T-cell (primary cell): ENCODE measurements around the gene GAS2L2. TPM values are rescaled to one million over a fixed set of nuclear protein-coding genes. Genes with fewer than 3 reads are reported as not detected.

Experiments used
- ATAC-seq, 4 experiments: fragments of 200-7000 bp in 3 of 4; fragments of 150-1000 bp in 1 of 4; cut with Tn5 transposase; replicated peaks in 1 of 4; 1 replicate in 3 of 4; 2 replicates in 1 of 4; pipeline ENCODE4 v1.10.0; 2021; ENCODE audit warnings: moderate library complexity in 3 of 4, mild to moderate bottlenecking in 2 of 4, moderate number of reproducible peaks in 1 of 4
- CTCF ChIA-PET, 2 donors: fragments of 300-600 bp; sonication (Branson Sonifier 250); formaldehyde crosslinking; loops; one replicate each; lab custom pipeline; 2022; ENCODE audit warnings: antibody characterized with exemption in 2 of 2; lab: Charles Lee
- POLR2A ChIA-PET, 2 donors: fragments of 300-600 bp; sonication (Branson Sonifier 250); formaldehyde crosslinking; loops; one replicate each; lab custom pipeline; 2022; ENCODE audit warnings: antibody characterized with exemption in 2 of 2; lab: Charles Lee
- DNase-seq, 35 experiments: peaks; one replicate each; pipeline versions ENCODE4 v3.0.0 to v3.0.0-alpha.2; 2013 to 2023
- H3K27ac ChIP-seq: one replicate; pipeline ENCODE4 v1.5.1; 2013; ENCODE audit warnings: low read length
- H3K27me3 ChIP-seq, 2 experiments: replicated peaks in 1 of 2; 1 replicate in 1 of 2; 2 replicates in 1 of 2; pipeline versions ENCODE4 v1.6.1 to v1.7.0; 2013; ENCODE audit warnings: low read length in 1 of 2, mixed read lengths in 1 of 2; ENCODE audit not compliant: control insufficient read depth in 2 of 2, insufficient read depth in 2 of 2; ENCODE audit errors: extremely low read depth in 1 of 2
- H3K36me3 ChIP-seq, 2 donors: 1 replicate in 1 of 2; 2 replicates in 1 of 2; pipeline versions ENCODE4 v1.6.1 to v1.7.0; 2013; ENCODE audit warnings: low read length in 1 of 2; ENCODE audit not compliant: control insufficient read depth in 2 of 2, insufficient read depth in 1 of 2; ENCODE audit errors: extremely low read depth in 1 of 2
- H3K4me1 ChIP-seq, 2 experiments: 1 replicate in 1 of 2; 2 replicates in 1 of 2; pipeline versions ENCODE4 v1.6.1 to v1.7.0; 2013; ENCODE audit warnings: low read length in 2 of 2, mixed read lengths in 1 of 2; ENCODE audit not compliant: insufficient read depth in 2 of 2, control insufficient read depth in 1 of 2; ENCODE audit errors: extremely low read depth in 1 of 2
- H3K4me3 ChIP-seq, 2 donors: 1 replicate in 1 of 2; 2 replicates in 1 of 2; pipeline versions ENCODE4 v1.5.1 to v1.7.0; 2013; ENCODE audit warnings: mild to moderate bottlenecking in 2 of 2, low read length in 1 of 2, moderate library complexity in 1 of 2; ENCODE audit not compliant: control insufficient read depth in 1 of 2; ENCODE audit errors: extremely low read depth in 1 of 2
- H3K9me3 ChIP-seq: 2 replicates; pipeline ENCODE4 v1.7.0; 2013
- H3K27ac Mint-ChIP-seq, 2 donors: one replicate each; pipeline ENCODE4 v1.8.0; 2020 to 2021; ENCODE audit warnings: mild to moderate bottlenecking in 2 of 2, mixed read lengths in 2 of 2
- H3K27me3 Mint-ChIP-seq, 2 donors: one replicate each; pipeline ENCODE4 v1.8.0; 2021 to 2022; ENCODE audit warnings: mixed read lengths in 2 of 2
- H3K36me3 Mint-ChIP-seq: one replicate; pipeline ENCODE4 v1.8.0; 2021; ENCODE audit warnings: mixed read lengths
- H3K4me1 Mint-ChIP-seq, 3 donors: one replicate each; pipeline ENCODE4 v1.8.0; 2020 to 2022; ENCODE audit warnings: mixed read lengths in 3 of 3, mild to moderate bottlenecking in 1 of 3
- H3K4me3 Mint-ChIP-seq, 3 donors: one replicate each; pipeline ENCODE4 v1.8.0; 2020 to 2022; ENCODE audit warnings: mild to moderate bottlenecking in 3 of 3, mixed read lengths in 3 of 3, moderate library complexity in 3 of 3
- H3K9me3 Mint-ChIP-seq, 3 donors: one replicate each; pipeline ENCODE4 v1.8.0; 2020 to 2022; ENCODE audit warnings: mixed read lengths in 3 of 3
- WGBS: methylation state at CpG from one replicate; pipeline ENCODE4 v1.1.5; 2013; ENCODE audit warnings: missing lambda C conversion rate; ENCODE audit not compliant: insufficient coverage; 5-methylcytosine and 5-hydroxymethylcytosine counted together
- total RNA-seq, 35 experiments: library from RNA in 6 of 35; stranded (reverse) in 6 of 35; fragments of 120-200 nt in 1 of 35; gene quantifications; one replicate each; pipeline versions ENCODE4 v1.2.1 to v1.2.4 and lab custom pipeline; 2013 to 2026

The GAS2L2 gene
- total RNA-seq, 5 donors from 2014 or later (not counting 1 experiment from before 2014, with no cell fraction given) = 0.07 to 0.26 (median 0.21) TPM; not detected in 1

DNA sequence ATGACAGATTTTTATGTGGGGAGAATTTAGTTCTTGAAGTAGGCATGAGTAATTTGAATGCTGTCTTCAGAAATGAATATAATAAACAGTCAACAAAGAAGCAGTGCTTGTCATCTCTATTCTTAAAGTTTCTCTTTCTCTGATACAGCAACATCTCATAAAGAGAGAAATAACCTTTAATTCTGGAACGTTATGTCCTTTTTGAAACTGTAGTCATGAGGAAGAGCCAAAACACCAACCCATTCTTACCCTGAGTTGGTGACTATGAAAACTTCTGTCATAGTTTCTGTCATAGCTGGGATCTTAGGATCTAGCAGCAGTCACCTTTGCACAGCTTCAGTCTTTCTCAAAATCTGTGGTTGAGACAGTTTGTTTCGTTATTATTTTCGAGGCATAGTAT, 36.9 kb downstream of the GAS2L2 start:
- no CpG with 5 or more reads among the region's 3 CpGs for WGBS
- Histone ChIP-seq H3K4me3 (no peak overlapping the region), H3K27ac (no peak overlapping the region), H3K36me3 (peaks cover 0 to 71% of the 10 kb centered on the region in 2 donors), H3K4me1 (peaks cover 12 to 19% of the 10 kb centered on the region in 2 experiments), H3K9me3 (no peaks in the 10 kb centered on the region), H3K27me3 (no peaks in the 10 kb centered on the region)
- peaks cover 35% of the 10 kb centered on the region for H3K36me3 Mint-ChIP-seq
- ChIA-PET POLR2A (interaction anchor here in 1 of 2 donors (0.5 kb wide), 1 partner anchor 111 kb away, joined by 5 read pairs; no protein-coding TSS in a partner anchor), CTCF (interaction anchor here in 1 of 2 donors (0.6 kb wide), 1 partner anchor 1292 kb away, joined by 6 read pairs; no protein-coding TSS in a partner anchor)
- ATAC-seq = no peak
- no peak for DNase-seq
- H3K27me3 Mint-ChIP-seq = no peaks in the 10 kb centered on the region
- H3K9me3 Mint-ChIP-seq = no peaks in the 10 kb centered on the region
- no peak overlapping the region for H3K4me3 Mint-ChIP-seq
- H3K4me1 Mint-ChIP-seq = peaks cover 0 to 7% (median 6%) of the 10 kb centered on the region in 3 donors
- no peak overlapping the region for H3K27ac Mint-ChIP-seq

DNA sequence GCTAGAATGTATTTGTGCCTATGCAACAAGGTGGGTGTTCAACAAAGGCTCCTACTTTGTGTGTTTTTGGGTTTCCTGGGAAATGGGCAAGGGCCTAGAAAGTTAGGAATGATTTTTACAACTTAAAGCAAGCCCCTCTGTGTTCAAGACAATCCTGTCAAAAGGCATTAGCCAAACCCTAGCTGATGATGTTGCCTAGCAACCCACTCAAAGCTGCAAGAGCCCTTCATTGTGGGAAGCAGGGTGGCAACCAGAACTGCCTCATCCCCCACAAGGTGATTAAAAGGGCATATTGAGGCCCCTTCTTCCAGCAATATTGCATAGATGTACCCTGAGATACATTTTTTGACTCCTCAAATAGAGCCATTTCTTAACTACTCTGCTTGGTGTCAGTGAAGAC, 37.6 kb downstream of the GAS2L2 start:
- ATAC-seq (no peak), DNase-seq (no peak)
- Histone ChIP-seq H3K9me3 (no peaks in the 10 kb centered on the region), H3K27ac (no peak overlapping the region), H3K27me3 (no peaks in the 10 kb centered on the region), H3K36me3 (peaks cover 0 to 75% of the 10 kb centered on the region in 2 donors), H3K4me3 (no peak overlapping the region), H3K4me1 (peaks cover 12 to 19% of the 10 kb centered on the region in 2 experiments)
- Mint-ChIP-seq H3K4me3 (no peak overlapping the region), H3K9me3 (no peaks in the 10 kb centered on the region), H3K27ac (no peak overlapping the region), H3K36me3 (peaks cover 33% of the 10 kb centered on the region), H3K4me1 (peaks cover 0 to 11% (median 10%) of the 10 kb centered on the region in 3 donors), H3K27me3 (no peaks in the 10 kb centered on the region)
- CTCF ChIA-PET = no interaction called here
- POLR2A ChIA-PET = interaction anchor here in 1 of 2 donors (0.5 to 0.6 kb wide), 2 partner anchors 10 to 112 kb away, joined by 3 to 5 read pairs; no protein-coding TSS in a partner anchor

GRCh38 chr17:35714988-35715387, 38.1 kb downstream of the GAS2L2 start:
- H3K36me3 Mint-ChIP-seq = peaks cover 36% of the 10 kb centered on the region
- peaks cover 0 to 13% (median 12%) of the 10 kb centered on the region in 3 donors for H3K4me1 Mint-ChIP-seq
- ChIA-PET POLR2A (no interaction called here), CTCF (no interaction called here)
- Histone ChIP-seq H3K27ac (no peak overlapping the region), H3K36me3 (peaks cover 0 to 77% of the 10 kb centered on the region in 2 donors), H3K9me3 (no peaks in the 10 kb centered on the region), H3K4me1 (peaks cover 12 to 19% of the 10 kb centered on the region in 2 experiments), H3K27me3 (no peaks in the 10 kb centered on the region), H3K4me3 (no peak overlapping the region)
- DNase-seq (no peak), ATAC-seq (no peak)
- H3K27me3 Mint-ChIP-seq = no peaks in the 10 kb centered on the region
- 100% methylated on average over 1 of the region's 2 CpGs for WGBS
- H3K9me3 Mint-ChIP-seq = no peaks in the 10 kb centered on the region
- no peak overlapping the region for H3K4me3 Mint-ChIP-seq
- H3K27ac Mint-ChIP-seq = no peak overlapping the region

GRCh38 chr17:35713069-35713728, 39.8 kb downstream of the GAS2L2 start:
- Histone ChIP-seq H3K36me3 (peaks cover 0 to 78% of the 10 kb centered on the region in 2 donors), H3K27ac (no peak overlapping the region), H3K9me3 (no peaks in the 10 kb centered on the region), H3K4me1 (peaks cover 12 to 31% of the 10 kb centered on the region in 2 experiments), H3K27me3 (no peaks in the 10 kb centered on the region), H3K4me3 (no peak overlapping the region)
- Mint-ChIP-seq H3K4me3 (no peak overlapping the region), H3K27ac (peak overlapping the region in 1 of 2 donors; percentile 9), H3K27me3 (no peaks in the 10 kb centered on the region), H3K4me1 (peaks cover 11 to 26% (median 23%) of the 10 kb centered on the region in 3 donors), H3K36me3 (peaks cover 38% of the 10 kb centered on the region), H3K9me3 (no peaks in the 10 kb centered on the region)
- peak in 3 of 4 experiments; percentile 26 to 51 (median 49) for ATAC-seq
- no peak for DNase-seq
- 37% methylated on average over 7 of the region's 7 CpGs for WGBS
- ChIA-PET CTCF (interaction anchor here in 1 of 2 donors (1.0 kb wide), 1 partner anchor 10 kb away, joined by 4 read pairs; no protein-coding TSS in a partner anchor), POLR2A (no interaction called here)

- WGBS = no CpG with 5 or more reads among the region's 2 CpGs
- peaks cover 22% of the 10 kb centered on the region for H3K36me3 Mint-ChIP-seq
- no peak overlapping the region for H3K4me3 Mint-ChIP-seq
- H3K4me1 ChIP-seq = peaks cover 12 to 32% of the 10 kb centered on the region in 2 experiments
- DNase-seq (no peak), ATAC-seq (no peak)
- H3K9me3 ChIP-seq = no peaks in the 10 kb centered on the region
- no peaks in the 10 kb centered on the region for H3K9me3 Mint-ChIP-seq
- H3K27me3 ChIP-seq = no peaks in the 10 kb centered on the region
- H3K27ac Mint-ChIP-seq = no peak overlapping the region
- H3K36me3 ChIP-seq = peaks cover 0 to 61% of the 10 kb centered on the region in 2 donors
- ChIA-PET POLR2A (no interaction called here), CTCF (no interaction called here)
- H3K4me3 ChIP-seq = no peak overlapping the region
- H3K27ac ChIP-seq = no peak overlapping the region
- peaks cover 26 to 43% (median 38%) of the 10 kb centered on the region in 3 donors for H3K4me1 Mint-ChIP-seq
- H3K27me3 Mint-ChIP-seq = no peaks in the 10 kb centered on the region
Measured at GRCh38 chr17:35710950-35711349, 42.1 kb downstream of the GAS2L2 start.

- Mint-ChIP-seq H3K4me3 (no peak overlapping the region), H3K27me3 (no peaks in the 10 kb centered on the region), H3K27ac (no peak overlapping the region), H3K9me3 (no peaks in the 10 kb centered on the region), H3K4me1 (peaks cover 36 to 53% (median 46%) of the 10 kb centered on the region in 3 donors), H3K36me3 (peaks cover 25% of the 10 kb centered on the region)
- Histone ChIP-seq H3K27ac (no peak overlapping the region), H3K9me3 (no peaks in the 10 kb centered on the region), H3K36me3 (peaks cover 0 to 53% of the 10 kb centered on the region in 2 donors), H3K4me1 (peaks cover 12 to 36% of the 10 kb centered on the region in 2 experiments), H3K27me3 (no peaks in the 10 kb centered on the region), H3K4me3 (no peak overlapping the region)
- no peak for DNase-seq
- no CpG with 5 or more reads among the region's 3 CpGs for WGBS
- ChIA-PET POLR2A (no interaction called here), CTCF (no interaction called here)
- no peak for ATAC-seq
Measured at GRCh38 chr17:35709874-35710273, 43.2 kb downstream of the GAS2L2 start.
